Measurements from ENCODE around the gene RSPO3. TPM values are rescaled to one million over a fixed set of nuclear protein-coding genes. Genes with fewer than 3 reads are reported as not detected.

Gene RSPO3
- total and polyA plus RNA-seq, 2 of the 13 experiments (the other 11 are each of a cell fraction or from before 2014, with no cell fraction given): not detected

DNA sequence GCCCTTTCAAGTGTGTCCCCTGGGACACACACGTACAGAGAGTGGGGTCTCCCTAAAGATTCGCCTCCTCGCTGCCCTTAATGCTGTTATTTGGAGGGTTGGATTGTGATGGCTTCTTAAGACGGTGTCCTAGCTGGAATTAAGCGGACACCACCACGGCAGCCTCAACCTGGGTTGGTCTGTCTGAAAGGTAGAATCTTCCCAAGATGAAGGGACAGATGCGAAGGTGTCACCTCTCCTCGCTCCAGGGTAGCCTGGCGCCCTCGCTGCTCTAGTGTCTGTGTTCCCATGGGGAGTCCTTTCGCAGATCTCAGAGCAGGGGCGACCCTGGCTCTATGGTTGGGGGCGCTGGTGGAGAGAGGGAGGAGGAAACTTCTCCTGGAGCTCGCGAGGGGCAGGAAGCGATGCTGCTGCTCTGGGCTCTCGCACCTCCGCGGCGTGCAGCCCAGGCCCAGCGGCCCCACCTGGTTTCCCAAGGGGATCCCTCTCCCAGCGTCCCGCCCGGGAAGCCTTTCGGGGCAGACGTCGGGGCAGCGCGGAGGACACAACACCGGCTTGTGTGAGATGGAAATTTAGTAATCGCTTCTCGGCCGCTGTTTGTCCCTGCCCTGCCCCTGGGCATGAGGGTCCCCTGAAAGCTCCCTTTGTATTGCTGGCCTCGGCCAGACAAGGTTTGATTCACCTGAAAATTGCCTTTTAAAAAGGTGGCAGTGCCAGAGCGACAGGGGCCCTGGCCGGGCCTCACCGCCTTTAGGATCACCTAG is 1.7 kb downstream of the RSPO3 start:
- Histone ChIP-seq H3K27me3 (ENCODE audit: control insufficient read depth in 1 of 2, insufficient read depth in 2 of 2, low read length in 2 of 2) (peaks cover 14 to 43% of the 10 kb centered on the region in 2 experiments; a peak in 4 of 5 replicates), H3K79me2 (ENCODE audit: insufficient read depth, low read length) (no peaks in the 10 kb centered on the region), H3K4me2 (ENCODE audit: low read depth, low read length) (no peak overlapping the region), H3K4me1 (ENCODE audit: insufficient read depth, low read length) (no peaks in the 10 kb centered on the region), H3K4me3 (replicated peaks in 1 of 3; ENCODE audit: insufficient read depth in 1 of 3, low read depth in 2 of 3, low read length in 3 of 3) (no peak overlapping the region), H3K27ac (ENCODE audit: extremely low read length, insufficient read depth, low read length) (no peak overlapping the region), H2AFZ (ENCODE audit: low read length) (no peak overlapping the region), H3K9ac (ENCODE audit: insufficient read depth, low read depth, low read length) (no peak overlapping the region), H3K9me3 (ENCODE audit: low read length) (no peaks in the 10 kb centered on the region), H4K20me1 (ENCODE audit: insufficient read depth, low read length) (no peaks in the 10 kb centered on the region), H3K36me3 (replicated peaks in 1 of 2; ENCODE audit: control insufficient read depth in 1 of 2, insufficient read depth in 2 of 2, low read length in 2 of 2) (no peaks in the 10 kb centered on the region)
- ChIA-PET CTCF (ENCODE audit: low intra/inter-chr PET ratio, low total read pairs) (interaction anchor here (1.4 to 2.0 kb wide), 2 partner anchors 316 to 759 kb away, joined by 4 to 12 read pairs; no protein-coding TSS in a partner anchor), POLR2A (no interaction called here)
- intact Hi-C loops (cut with micrococcal nuclease; ENCODE audit: unreplicated experiment) (loop anchor here (5.0 kb wide), 1 partner anchor 1808 kb away; no protein-coding TSS in a partner anchor), in situ Hi-C loops (cut with HindIII; ENCODE audit: extremely low pct_ligation_motif_present, low pct_unique_long_range_greater_than_20kb) (loop anchor here (25.0 kb wide), 4 partner anchors 308 to 1808 kb away; partner anchors contain the start of gene HDDC2)
- no TSS peak for BruUV-seq (replicated peaks)
- TF ChIP-seq, protein P1, sequence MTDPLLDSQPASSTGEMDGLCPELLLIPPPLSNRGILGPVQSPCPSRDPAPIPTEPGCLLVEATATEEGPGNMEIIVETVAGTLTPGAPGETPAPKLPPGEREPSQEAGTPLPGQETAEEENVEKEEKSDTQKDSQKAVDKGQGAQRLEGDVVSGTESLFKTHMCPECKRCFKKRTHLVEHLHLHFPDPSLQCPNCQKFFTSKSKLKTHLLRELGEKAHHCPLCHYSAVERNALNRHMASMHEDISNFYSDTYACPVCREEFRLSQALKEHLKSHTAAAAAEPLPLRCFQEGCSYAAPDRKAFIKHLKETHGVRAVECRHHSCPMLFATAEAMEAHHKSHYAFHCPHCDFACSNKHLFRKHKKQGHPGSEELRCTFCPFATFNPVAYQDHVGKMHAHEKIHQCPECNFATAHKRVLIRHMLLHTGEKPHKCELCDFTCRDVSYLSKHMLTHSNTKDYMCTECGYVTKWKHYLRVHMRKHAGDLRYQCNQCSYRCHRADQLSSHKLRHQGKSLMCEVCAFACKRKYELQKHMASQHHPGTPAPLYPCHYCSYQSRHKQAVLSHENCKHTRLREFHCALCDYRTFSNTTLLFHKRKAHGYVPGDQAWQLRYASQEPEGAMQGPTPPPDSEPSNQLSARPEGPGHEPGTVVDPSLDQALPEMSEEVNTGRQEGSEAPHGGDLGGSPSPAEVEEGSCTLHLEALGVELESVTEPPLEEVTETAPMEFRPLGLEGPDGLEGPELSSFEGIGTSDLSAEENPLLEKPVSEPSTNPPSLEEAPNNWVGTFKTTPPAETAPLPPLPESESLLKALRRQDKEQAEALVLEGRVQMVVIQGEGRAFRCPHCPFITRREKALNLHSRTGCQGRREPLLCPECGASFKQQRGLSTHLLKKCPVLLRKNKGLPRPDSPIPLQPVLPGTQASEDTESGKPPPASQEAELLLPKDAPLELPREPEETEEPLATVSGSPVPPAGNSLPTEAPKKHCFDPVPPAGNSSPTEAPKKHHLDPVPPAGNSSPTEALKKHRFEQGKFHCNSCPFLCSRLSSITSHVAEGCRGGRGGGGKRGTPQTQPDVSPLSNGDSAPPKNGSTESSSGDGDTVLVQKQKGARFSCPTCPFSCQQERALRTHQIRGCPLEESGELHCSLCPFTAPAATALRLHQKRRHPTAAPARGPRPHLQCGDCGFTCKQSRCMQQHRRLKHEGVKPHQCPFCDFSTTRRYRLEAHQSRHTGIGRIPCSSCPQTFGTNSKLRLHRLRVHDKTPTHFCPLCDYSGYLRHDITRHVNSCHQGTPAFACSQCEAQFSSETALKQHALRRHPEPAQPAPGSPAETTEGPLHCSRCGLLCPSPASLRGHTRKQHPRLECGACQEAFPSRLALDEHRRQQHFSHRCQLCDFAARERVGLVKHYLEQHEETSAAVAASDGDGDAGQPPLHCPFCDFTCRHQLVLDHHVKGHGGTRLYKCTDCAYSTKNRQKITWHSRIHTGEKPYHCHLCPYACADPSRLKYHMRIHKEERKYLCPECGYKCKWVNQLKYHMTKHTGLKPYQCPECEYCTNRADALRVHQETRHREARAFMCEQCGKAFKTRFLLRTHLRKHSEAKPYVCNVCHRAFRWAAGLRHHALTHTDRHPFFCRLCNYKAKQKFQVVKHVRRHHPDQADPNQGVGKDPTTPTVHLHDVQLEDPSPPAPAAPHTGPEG (CRISPR knock-in tag; IDR thresholded peaks at IDR 0.05): no peak
- TF ChIP-seq RFXAP (CRISPR knock-in tag; IDR thresholded peaks at IDR 0.05; ENCODE audit: borderline replicate concordance): no peak
- no peak for TF ChIP-seq ZNF296 (CRISPR knock-in tag; conservative IDR thresholded peaks at IDR 0.05)
- TF ChIP-seq ZNF816 (CRISPR knock-in tag; IDR thresholded peaks at IDR 0.05; ENCODE audit: borderline replicate concordance): no peak
- FAIRE-seq (no peak), ATAC-seq (peak; percentile 8; the same call in 2 of the 3 replicates), DNase-seq (ENCODE audit: low spot score) (no peak)
- WGBS (ENCODE audit: low lambda C conversion rate): 40% methylated on average over 26 of the region's 37 CpGs

Data from HepG2 (cell line).